T-helper 2 cell treated with Interferon-gamma antibody and Interleukin-4, amounts not matched to agents 5 μg/mL and 100 μg/mL, for 36 hours (primary cell): ENCODE results near the gene SMIM35.
"Not testable (repeated sequence)": the region's sequence is repeated elsewhere in the genome, so short reads cannot be mapped to it uniquely, and the experiment has no call there.

Experiments used
- DNase-seq: peaks from one replicate; pipeline ENCODE4 v3.0.0; 2021; ENCODE audit warnings: low spot score
- H3K27ac Mint-ChIP-seq: one replicate; pipeline ENCODE4 v1.8.0; 2021; ENCODE audit warnings: mild to moderate bottlenecking, mixed read lengths
- H3K27me3 Mint-ChIP-seq: one replicate; pipeline ENCODE4 v1.8.0; 2021; ENCODE audit warnings: low read depth, mixed read lengths
- H3K36me3 Mint-ChIP-seq: one replicate; pipeline ENCODE4 v1.8.0; 2021; ENCODE audit warnings: low read depth, mixed read lengths
- H3K4me1 Mint-ChIP-seq: one replicate; pipeline ENCODE4 v1.8.0; 2021; ENCODE audit warnings: low read depth, mixed read lengths
- H3K4me3 Mint-ChIP-seq: one replicate; pipeline ENCODE4 v1.8.0; 2022; ENCODE audit warnings: mild to moderate bottlenecking, moderate library complexity, mixed read lengths
- H3K9me3 Mint-ChIP-seq: one replicate; pipeline ENCODE4 v1.8.0; 2021; ENCODE audit warnings: mixed read lengths

Gene SMIM35

GRCh38 chr11:118080296-118080695 is 6.5 kb downstream of the SMIM35 start:
- Mint-ChIP-seq H3K36me3 (no peaks in the 10 kb centered on the region), H3K4me1 (no peaks in the 10 kb centered on the region), H3K9me3 (no peaks in the 10 kb centered on the region), H3K27me3 (peaks cover 5% of the 10 kb centered on the region), H3K27ac (no peak overlapping the region), H3K4me3 (no peak overlapping the region)
- DNase-seq, result no peak

GRCh38 chr11:118079491-118079890 is 7.3 kb downstream of the SMIM35 start:
- Mint-ChIP-seq H3K9me3 (no peaks in the 10 kb centered on the region), H3K27me3 (peaks cover 8% of the 10 kb centered on the region), H3K4me3 (no peak overlapping the region), H3K27ac (no peak overlapping the region), H3K36me3 (no peaks in the 10 kb centered on the region), H3K4me1 (no peaks in the 10 kb centered on the region)
- no peak for DNase-seq

GRCh38 chr11:118078911-118079411 is 7.8 kb downstream of the SMIM35 start:
- Mint-ChIP-seq H3K9me3 (no peaks in the 10 kb centered on the region), H3K4me1 (no peaks in the 10 kb centered on the region), H3K36me3 (no peaks in the 10 kb centered on the region), H3K27me3 (peaks cover 9% of the 10 kb centered on the region), H3K4me3 (no peak overlapping the region), H3K27ac (no peak overlapping the region)
- DNase-seq, result no peak

- Mint-ChIP-seq H3K4me3 (no peak within 1 kb of the TSS), H3K9me3 (no peaks in the 10 kb centered on the region), H3K36me3 (no peaks in the 10 kb centered on the region), H3K4me1 (peaks cover 1% of the 10 kb centered on the region), H3K27me3 (peaks cover 18% of the 10 kb centered on the region), H3K27ac (no peak within 1 kb of the TSS)
- DNase-seq, result no peak
Measured at GRCh38 chr11:118076754-118077281, 9.9 kb downstream of the SMIM35 start, which contains the start of gene TMPRSS4. Gene TMPRSS4 (plus strand): TSS chr11:118077078. CDS start chr11:118077303, 225 bp downstream.

GRCh38 chr11:118074785-118075184 is 12.0 kb downstream of the SMIM35 start:
- Mint-ChIP-seq H3K27ac (no peak overlapping the region), H3K27me3 (peaks cover 18% of the 10 kb centered on the region), H3K4me3 (no peak overlapping the region), H3K36me3 (no peaks in the 10 kb centered on the region), H3K9me3 (no peaks in the 10 kb centered on the region), H3K4me1 (peaks cover 4% of the 10 kb centered on the region)
- DNase-seq, result no peak

- H3K36me3 Mint-ChIP-seq, result no peaks in the 10 kb centered on the region
- peaks cover 4% of the 10 kb centered on the region for H3K4me1 Mint-ChIP-seq
- no peak overlapping the region for H3K27ac Mint-ChIP-seq
- DNase-seq, result no peak
- no peaks in the 10 kb centered on the region for H3K9me3 Mint-ChIP-seq
- peaks cover 18% of the 10 kb centered on the region for H3K27me3 Mint-ChIP-seq
- H3K4me3 Mint-ChIP-seq, result no peak overlapping the region
Measured at GRCh38 chr11:118074091-118074685, 12.6 kb downstream of the SMIM35 start.

GRCh38 chr11:118073554-118073953 is 13.2 kb downstream of the SMIM35 start:
- Mint-ChIP-seq H3K27ac (no peak overlapping the region), H3K27me3 (peaks cover 18% of the 10 kb centered on the region), H3K36me3 (no peaks in the 10 kb centered on the region), H3K4me1 (peaks cover 4% of the 10 kb centered on the region), H3K4me3 (no peak overlapping the region), H3K9me3 (no peaks in the 10 kb centered on the region)
- DNase-seq, result no peak

GRCh38 chr11:118071416-118072030 is 15.2 kb downstream of the SMIM35 start:
- no peak for DNase-seq
- H3K27ac Mint-ChIP-seq, result no peak overlapping the region
- peaks cover 4% of the 10 kb centered on the region for H3K4me1 Mint-ChIP-seq
- H3K36me3 Mint-ChIP-seq, result no peaks in the 10 kb centered on the region
- H3K4me3 Mint-ChIP-seq, result no peak overlapping the region
- H3K9me3 Mint-ChIP-seq, result no peaks in the 10 kb centered on the region
- peaks cover 18% of the 10 kb centered on the region for H3K27me3 Mint-ChIP-seq

- peaks cover 5% of the 10 kb centered on the region for H3K4me1 Mint-ChIP-seq
- no peak overlapping the region for H3K4me3 Mint-ChIP-seq
- no peak for DNase-seq
- no peaks in the 10 kb centered on the region for H3K36me3 Mint-ChIP-seq
- H3K27ac Mint-ChIP-seq, result no peak overlapping the region
- no peaks in the 10 kb centered on the region for H3K9me3 Mint-ChIP-seq
- peaks cover 13% of the 10 kb centered on the region for H3K27me3 Mint-ChIP-seq
Measured at GRCh38 chr11:118068945-118069612, 17.7 kb downstream of the SMIM35 start.

- H3K36me3 Mint-ChIP-seq, result no peaks in the 10 kb centered on the region
- no peak for DNase-seq
- no peak overlapping the region for H3K4me3 Mint-ChIP-seq
- H3K9me3 Mint-ChIP-seq, result no peaks in the 10 kb centered on the region
- no peak overlapping the region for H3K27ac Mint-ChIP-seq
- peaks cover 11% of the 10 kb centered on the region for H3K27me3 Mint-ChIP-seq
- H3K4me1 Mint-ChIP-seq, result peaks cover 5% of the 10 kb centered on the region
Measured at GRCh38 chr11:118068206-118068944, 18.4 kb downstream of the SMIM35 start.

GRCh38 chr11:118067006-118067405 is 19.8 kb downstream of the SMIM35 start:
- peaks cover 5% of the 10 kb centered on the region for H3K4me1 Mint-ChIP-seq
- no peaks in the 10 kb centered on the region for H3K36me3 Mint-ChIP-seq
- no peak overlapping the region for H3K4me3 Mint-ChIP-seq
- peaks cover 6% of the 10 kb centered on the region for H3K27me3 Mint-ChIP-seq
- H3K27ac Mint-ChIP-seq, result no peak overlapping the region
- no peak for DNase-seq
- no peaks in the 10 kb centered on the region for H3K9me3 Mint-ChIP-seq

GRCh38 chr11:118065384-118065783 is 21.4 kb downstream of the SMIM35 start:
- H3K9me3 Mint-ChIP-seq, result no peaks in the 10 kb centered on the region
- no peaks in the 10 kb centered on the region for H3K36me3 Mint-ChIP-seq
- H3K27ac Mint-ChIP-seq, result no peak overlapping the region
- H3K27me3 Mint-ChIP-seq, result peaks cover 2% of the 10 kb centered on the region
- peaks cover 2% of the 10 kb centered on the region for H3K4me1 Mint-ChIP-seq
- no peak for DNase-seq
- H3K4me3 Mint-ChIP-seq, result no peak overlapping the region

GRCh38 chr11:118064956-118065355 is 21.8 kb downstream of the SMIM35 start:
- no peak overlapping the region for H3K27ac Mint-ChIP-seq
- no peak for DNase-seq
- no peaks in the 10 kb centered on the region for H3K9me3 Mint-ChIP-seq
- peaks cover 2% of the 10 kb centered on the region for H3K4me1 Mint-ChIP-seq
- no peaks in the 10 kb centered on the region for H3K36me3 Mint-ChIP-seq
- H3K4me3 Mint-ChIP-seq, result no peak overlapping the region
- peaks cover 2% of the 10 kb centered on the region for H3K27me3 Mint-ChIP-seq

- not testable (repeated sequence) for H3K4me3 Mint-ChIP-seq, H3K36me3 Mint-ChIP-seq, H3K9me3 Mint-ChIP-seq, H3K4me1 Mint-ChIP-seq, H3K27me3 Mint-ChIP-seq, DNase-seq, H3K27ac Mint-ChIP-seq
Measured at GRCh38 chr11:118062631-118063030, 24.1 kb downstream of the SMIM35 start.
